ENCODE measurements around the gene SERHL2. TPM values are rescaled to one million over a fixed set of nuclear protein-coding genes. Genes with fewer than 3 reads are reported as not detected.
A peak's percentile ranks its signal among the peaks of the same experiment; 100 is the strongest.

The SERHL2 gene
- total RNA-seq, 1 donor from 2014 or later, result 3.1 TPM

DNA sequence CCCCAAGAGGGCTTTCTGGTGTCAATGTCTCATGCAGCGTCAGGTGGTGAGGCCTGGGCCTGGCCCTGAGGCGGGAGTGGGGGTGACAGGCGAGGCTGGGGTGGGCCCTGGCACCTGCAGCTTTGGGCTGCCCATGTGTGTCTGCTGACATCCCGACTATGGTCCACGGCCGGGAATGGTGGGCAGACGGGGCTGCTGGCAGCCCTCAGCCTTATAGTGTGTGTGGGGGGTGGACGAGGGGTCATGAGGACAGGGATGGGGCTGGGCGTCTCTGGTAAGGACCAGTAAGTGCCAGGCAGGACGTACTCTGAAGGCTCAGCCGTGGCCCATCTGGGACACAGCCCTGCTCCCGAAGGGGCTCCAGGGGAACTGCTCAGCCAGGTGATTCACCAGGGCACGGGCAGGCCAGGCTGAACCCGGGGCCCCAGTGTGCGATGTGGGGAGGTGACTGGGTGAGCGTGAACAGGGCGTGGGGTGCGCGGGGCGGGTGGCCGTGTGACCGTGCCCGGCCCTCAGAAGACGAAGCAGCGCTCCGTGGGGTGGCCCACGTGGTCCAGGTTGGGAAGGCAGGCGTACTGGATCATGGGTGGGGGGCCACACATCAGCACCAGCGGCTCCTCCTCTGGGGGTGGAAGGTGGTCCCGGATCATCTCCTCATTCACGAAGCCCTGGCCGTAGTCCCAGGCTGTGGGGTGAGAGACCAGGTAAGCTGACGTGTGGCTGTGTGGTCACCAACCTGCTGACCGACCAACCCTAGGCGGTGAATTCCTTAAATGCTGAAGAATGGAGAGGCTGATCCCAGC is 65.7 kb downstream of the SERHL2 start:
- Histone ChIP-seq H3K27me3 (no peaks in the 10 kb centered on the region), H3K4me1 (peaks cover 11 to 39% of the 10 kb centered on the region in 2 donors)

DNA sequence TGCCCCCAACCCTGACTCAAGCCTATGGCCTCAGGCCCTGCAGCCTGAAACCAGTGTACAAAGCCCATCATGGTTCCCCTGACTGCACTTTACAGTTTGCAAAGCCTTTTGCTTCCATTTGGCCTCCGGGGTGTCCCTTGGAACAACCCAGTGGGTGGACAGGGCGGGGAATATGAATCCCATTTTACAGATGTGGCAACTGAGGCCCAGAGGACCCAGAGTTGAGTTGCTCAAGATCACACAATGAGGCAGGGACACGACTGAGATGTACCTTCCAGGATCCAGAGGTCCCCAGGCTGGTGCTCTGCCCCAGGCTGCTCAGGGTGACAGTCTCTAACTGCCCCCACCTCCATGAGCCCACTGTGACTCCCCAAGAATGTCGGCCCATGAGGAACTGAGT is 66.3 kb downstream of the SERHL2 start:
- Histone ChIP-seq H3K27ac (peak overlapping the region; percentile 85), H3K9me3 (no peaks in the 10 kb centered on the region), H3K4me3 (no peak overlapping the region), H3K4me1 (peaks cover 11 to 39% of the 10 kb centered on the region in 2 donors), H3K27me3 (no peaks in the 10 kb centered on the region), H3K36me3 (peaks cover 32 to 39% of the 10 kb centered on the region in 2 donors)
- intact Hi-C loops (cut with DNase I), result no loop called here
- TF ChIP-seq, protein P1, sequence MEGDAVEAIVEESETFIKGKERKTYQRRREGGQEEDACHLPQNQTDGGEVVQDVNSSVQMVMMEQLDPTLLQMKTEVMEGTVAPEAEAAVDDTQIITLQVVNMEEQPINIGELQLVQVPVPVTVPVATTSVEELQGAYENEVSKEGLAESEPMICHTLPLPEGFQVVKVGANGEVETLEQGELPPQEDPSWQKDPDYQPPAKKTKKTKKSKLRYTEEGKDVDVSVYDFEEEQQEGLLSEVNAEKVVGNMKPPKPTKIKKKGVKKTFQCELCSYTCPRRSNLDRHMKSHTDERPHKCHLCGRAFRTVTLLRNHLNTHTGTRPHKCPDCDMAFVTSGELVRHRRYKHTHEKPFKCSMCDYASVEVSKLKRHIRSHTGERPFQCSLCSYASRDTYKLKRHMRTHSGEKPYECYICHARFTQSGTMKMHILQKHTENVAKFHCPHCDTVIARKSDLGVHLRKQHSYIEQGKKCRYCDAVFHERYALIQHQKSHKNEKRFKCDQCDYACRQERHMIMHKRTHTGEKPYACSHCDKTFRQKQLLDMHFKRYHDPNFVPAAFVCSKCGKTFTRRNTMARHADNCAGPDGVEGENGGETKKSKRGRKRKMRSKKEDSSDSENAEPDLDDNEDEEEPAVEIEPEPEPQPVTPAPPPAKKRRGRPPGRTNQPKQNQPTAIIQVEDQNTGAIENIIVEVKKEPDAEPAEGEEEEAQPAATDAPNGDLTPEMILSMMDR (IDR thresholded peaks at IDR 0.05), result no peak
- no peak for DNase-seq (ENCODE audit: low spot score in 2 of 2)

More for the DNA sequence above, 65.7 kb downstream of the SERHL2 start:
- Histone ChIP-seq H3K27ac (peak overlapping the region; percentile 85), H3K9me3 (no peaks in the 10 kb centered on the region), H3K36me3 (peaks cover 26 to 34% of the 10 kb centered on the region in 2 donors), H3K4me3 (no peak overlapping the region)
- intact Hi-C loops (cut with DNase I), result no loop called here
- DNase-seq (ENCODE audit: low spot score in 2 of 2), result no peak
- TF ChIP-seq, protein P1 (IDR thresholded peaks at IDR 0.05), result no peak

DNA sequence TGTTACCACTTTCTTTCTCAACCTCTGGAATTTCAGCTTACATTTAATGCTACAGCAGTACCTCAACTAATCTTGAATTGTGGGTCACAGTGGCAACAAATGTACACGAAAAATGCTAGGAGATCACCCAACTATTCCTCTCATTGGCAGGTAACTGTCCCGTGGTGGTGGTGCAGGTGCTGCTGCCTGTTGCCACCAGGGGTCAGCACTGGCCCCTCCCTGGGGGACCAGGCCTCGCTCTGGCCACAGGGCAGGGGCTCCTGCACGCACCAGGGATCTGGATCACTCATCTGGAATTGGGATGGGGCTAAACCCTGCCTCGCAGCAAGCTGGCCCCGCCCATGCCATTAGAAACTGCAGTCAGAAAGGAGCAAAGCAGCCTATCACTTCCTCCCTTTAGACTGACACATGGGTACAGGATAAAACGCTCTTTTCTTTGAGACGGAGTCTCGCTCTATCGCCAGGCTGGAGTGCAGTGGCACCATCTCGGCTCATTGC is 67.8 kb downstream of the SERHL2 start:
- H3K36me3 ChIP-seq, result peaks cover 39 to 54% of the 10 kb centered on the region in 2 donors
- TF ChIP-seq, protein P1 (IDR thresholded peaks at IDR 0.05), result peak; percentile 76 to 80 (median 79)
- H3K27ac ChIP-seq, result peak overlapping the region; percentile 85
- intact Hi-C loops (cut with DNase I), result loop anchor here (1.0 kb wide), 1 partner anchor 27 kb away; no protein-coding TSS in a partner anchor
- peaks cover 11 to 28% of the 10 kb centered on the region in 2 donors for H3K4me1 ChIP-seq
- H3K4me3 ChIP-seq, result peak overlapping the region in 1 of 2 donors; percentile 4
- peak in 1 of 2 donors; percentile 86 for DNase-seq (ENCODE audit: low spot score in 2 of 2)
- H3K27me3 ChIP-seq, result no peaks in the 10 kb centered on the region
- no peaks in the 10 kb centered on the region for H3K9me3 ChIP-seq

DNA sequence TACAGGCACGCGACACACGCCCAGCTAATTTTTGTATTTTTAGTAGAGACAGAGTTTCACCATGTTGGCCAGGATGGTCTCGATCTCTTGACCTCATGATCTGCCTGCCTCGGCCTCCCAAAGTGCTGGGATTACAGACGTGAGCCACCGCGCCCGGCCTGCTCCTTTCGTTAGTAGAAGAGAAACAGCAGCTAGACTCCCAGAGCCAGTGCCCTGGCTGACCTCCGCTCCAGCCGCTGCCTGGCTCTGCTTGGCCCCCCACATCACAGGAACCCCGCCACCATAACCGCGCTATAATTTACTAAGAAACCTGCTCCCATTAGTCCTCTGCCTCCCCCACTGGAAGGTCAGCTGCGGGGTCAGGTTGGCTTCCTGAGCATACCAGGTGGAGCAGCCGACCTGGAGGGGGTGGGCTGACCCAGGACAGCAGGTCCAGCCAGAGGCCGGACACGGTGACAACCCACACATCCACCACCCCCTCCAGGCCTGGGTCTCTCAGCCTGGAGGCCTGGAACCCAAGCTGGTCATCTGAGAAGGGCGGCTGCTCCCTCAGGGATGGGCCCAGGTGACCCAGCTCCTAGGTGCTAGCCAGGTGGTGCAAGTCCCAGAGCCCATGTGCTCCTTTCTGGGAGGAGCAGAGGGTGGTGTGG is 68.4 kb downstream of the SERHL2 start:
- Histone ChIP-seq H3K27ac (peak overlapping the region; percentile 85), H3K27me3 (no peaks in the 10 kb centered on the region), H3K4me1 (peaks cover 11 to 24% of the 10 kb centered on the region in 2 donors), H3K9me3 (no peaks in the 10 kb centered on the region), H3K4me3 (no peak overlapping the region), H3K36me3 (peaks cover 44 to 60% of the 10 kb centered on the region in 2 donors)
- TF ChIP-seq, protein P1 (IDR thresholded peaks at IDR 0.05), result no peak
- intact Hi-C loops (cut with DNase I), result no loop called here
- no peak for DNase-seq (ENCODE audit: low spot score in 2 of 2)

DNA sequence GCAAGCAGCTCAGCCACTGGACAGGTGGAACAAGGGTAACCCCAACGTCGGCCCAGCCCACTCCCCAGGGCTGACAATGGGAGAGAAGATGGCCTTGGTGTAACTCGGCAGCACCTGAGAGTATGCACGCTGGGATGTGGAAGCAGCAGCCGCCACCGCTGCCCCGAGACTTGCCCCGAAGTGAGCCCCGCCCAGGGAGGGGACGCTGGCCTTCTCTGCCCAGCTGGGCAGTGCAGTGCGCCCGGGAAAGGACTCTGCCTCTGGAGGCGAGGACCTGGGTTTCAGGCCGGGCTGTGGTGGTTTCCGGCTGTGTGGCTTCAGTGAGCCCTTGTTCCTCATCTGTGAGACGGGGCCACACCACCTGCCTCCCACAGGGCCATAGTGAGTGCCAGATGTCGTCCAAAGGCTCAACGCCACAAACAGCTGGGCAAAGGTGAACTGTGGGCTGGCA is 69.6 kb downstream of the SERHL2 start:
- H3K36me3 ChIP-seq, result peaks cover 55 to 72% of the 10 kb centered on the region in 2 donors
- TF ChIP-seq, protein P1 (IDR thresholded peaks at IDR 0.05), result no peak
- peak overlapping the region; percentile 85 for H3K27ac ChIP-seq
- peaks cover 11 to 24% of the 10 kb centered on the region in 2 donors for H3K4me1 ChIP-seq
- DNase-seq (ENCODE audit: low spot score in 2 of 2), result no peak
- no peaks in the 10 kb centered on the region for H3K9me3 ChIP-seq
- H3K27me3 ChIP-seq, result no peaks in the 10 kb centered on the region
- intact Hi-C loops (cut with DNase I), result no loop called here
- no peak overlapping the region for H3K4me3 ChIP-seq

Other genes starting within 250 kb of the SERHL2 start
- gene NFAM1, start 121.6 kb upstream of the SERHL2 start, total RNA-seq, result 1.5 TPM
- gene RRP7A, start 34.2 kb upstream of the SERHL2 start, total RNA-seq, result 50.0 TPM
- 22.9 TPM for gene POLDIP3, start 60.9 kb downstream of the SERHL2 start, total RNA-seq
- not detected for gene ATP5MGL, start 86.6 kb downstream of the SERHL2 start, total RNA-seq
- gene CYB5R3, start 95.4 kb downstream of the SERHL2 start, total RNA-seq, result 455 TPM
- 85.1 TPM for gene A4GALT, start 166.9 kb downstream of the SERHL2 start, total RNA-seq

All from ascending aorta (tissue), 2 donors.